Fibroblast of lung (primary cell): Measurements from ENCODE around the gene CGB2. TPM values are rescaled to one million over a fixed set of nuclear protein-coding genes. Genes with fewer than 3 reads are reported as not detected.

Experiments used
- DNase-seq, 2 donors: peaks; one replicate each; pipeline versions ENCODE4 v3.0.0 to v3.0.0-alpha.2; 2010; ENCODE audit warnings: low read depth in 2 of 2
- H2AFZ ChIP-seq: 2 replicates; pipeline ENCODE4 v1.5.1; 2012; ENCODE audit warnings: low read length, control low read depth, inconsistent platforms
- H3K27ac ChIP-seq: 2 replicates; pipeline ENCODE4 v1.5.1; 2011; ENCODE audit warnings: low read length, control low read depth; ENCODE audit not compliant: insufficient read depth
- H3K27me3 ChIP-seq: 2 replicates; pipeline ENCODE4 v1.5.1; 2011; ENCODE audit warnings: mild to moderate bottlenecking, low read length; ENCODE audit not compliant: control insufficient read depth, insufficient read depth
- H3K36me3 ChIP-seq: 2 replicates; pipeline ENCODE4 v1.5.1; 2011; ENCODE audit warnings: low read length; ENCODE audit not compliant: control insufficient read depth, insufficient read depth
- H3K4me1 ChIP-seq: 2 replicates; pipeline ENCODE4 v1.5.1; 2011; ENCODE audit warnings: low read length; ENCODE audit not compliant: control insufficient read depth, insufficient read depth; ENCODE audit errors: extremely low read depth
- H3K4me2 ChIP-seq: 2 replicates; pipeline ENCODE4 v1.5.1; 2011; ENCODE audit warnings: low read length, control low read depth; ENCODE audit not compliant: insufficient read depth; ENCODE audit errors: extremely low read depth
- H3K4me3 ChIP-seq, 4 experiments: fragments of 200-600 bp in 1 of 4; sonication (generic) in 1 of 4; replicated peaks in 1 of 4; 2 replicates each; pipeline ENCODE4 v1.5.1; 2011 to 2016; ENCODE audit warnings: low read length in 4 of 4, low read depth in 3 of 4, mild to moderate bottlenecking in 3 of 4, control low read depth in 2 of 4, inconsistent platforms in 1 of 4, mixed read lengths in 1 of 4; ENCODE audit not compliant: insufficient read depth in 1 of 4; ENCODE audit errors: control extremely low read depth in 1 of 4
- H3K79me2 ChIP-seq: 2 replicates; pipeline ENCODE4 v1.5.1; 2012; ENCODE audit warnings: mild to moderate bottlenecking, low read length, inconsistent platforms; ENCODE audit not compliant: control insufficient read depth, insufficient read depth
- H3K9ac ChIP-seq: 2 replicates; pipeline ENCODE4 v1.5.1; 2011; ENCODE audit warnings: mild to moderate bottlenecking, low read length, control low read depth; ENCODE audit not compliant: insufficient read depth
- H3K9me3 ChIP-seq: 2 replicates; pipeline ENCODE4 v1.5.1; 2012; ENCODE audit warnings: low read depth, low read length; ENCODE audit not compliant: control insufficient read depth, insufficient read depth
- H4K20me1 ChIP-seq: 2 replicates; pipeline ENCODE4 v1.5.1; 2011; ENCODE audit warnings: low read length; ENCODE audit not compliant: control insufficient read depth, insufficient read depth; ENCODE audit errors: extremely low read depth
- EZH2 ChIP-seq: IDR thresholded peaks from 2 replicates; pipeline ENCODE4 v1.5.1; 2012; ENCODE audit warnings: low read length, control low read depth, mild to moderate bottlenecking; ENCODE audit errors: missing control alignments
- polyA plus RNA-seq, 2 donors: library from polyadenylated mRNA; depleted of rRNA in 1 of 2; stranded (reverse) in 1 of 2; unstranded in 1 of 2; fragments of >200 nt; gene quantifications; 2 replicates each; pipeline ENCODE4 v1.2.1, GENCODE V29; 2011 to 2012; ENCODE audit warnings: missing spikeins in 1 of 2
- total RNA-seq: library from RNA; depleted of rRNA; stranded (reverse); fragments of >200 nt; gene quantifications from 2 replicates; pipeline ENCODE4 v1.2.1, GENCODE V29; 2014
- TF ChIP-seq, protein P1 (sequence below), 2 donors: IDR thresholded peaks in 1 of 2; conservative IDR thresholded peaks in 1 of 2; 1 replicate in 1 of 2; 2 replicates in 1 of 2; pipeline ENCODE4 v1.5.1; 2011 to 2012; ENCODE audit warnings: low read length in 2 of 2, control low read depth in 1 of 2, inconsistent platforms in 1 of 2, low read depth in 1 of 2, mild to moderate bottlenecking in 1 of 2

The CGB2 gene
- total and polyA plus RNA-seq, 2 donors (not counting 1 experiment from before 2014, with no cell fraction given): not detected

GRCh38 chr19:49069026-49069425, 37.3 kb downstream of the CGB2 start:
- Histone ChIP-seq H3K4me3 (no peak overlapping the region), H3K4me1 (no peaks in the 10 kb centered on the region), H3K9me3 (no peaks in the 10 kb centered on the region), H3K27me3 (peaks cover 51% of the 10 kb centered on the region), H3K9ac (no peak overlapping the region), H3K4me2 (no peak overlapping the region), H3K36me3 (no peaks in the 10 kb centered on the region), H2AFZ (no peak overlapping the region), H3K27ac (no peak overlapping the region), H4K20me1 (no peaks in the 10 kb centered on the region), H3K79me2 (no peaks in the 10 kb centered on the region)
- no peak for DNase-seq
- TF ChIP-seq, protein P1, sequence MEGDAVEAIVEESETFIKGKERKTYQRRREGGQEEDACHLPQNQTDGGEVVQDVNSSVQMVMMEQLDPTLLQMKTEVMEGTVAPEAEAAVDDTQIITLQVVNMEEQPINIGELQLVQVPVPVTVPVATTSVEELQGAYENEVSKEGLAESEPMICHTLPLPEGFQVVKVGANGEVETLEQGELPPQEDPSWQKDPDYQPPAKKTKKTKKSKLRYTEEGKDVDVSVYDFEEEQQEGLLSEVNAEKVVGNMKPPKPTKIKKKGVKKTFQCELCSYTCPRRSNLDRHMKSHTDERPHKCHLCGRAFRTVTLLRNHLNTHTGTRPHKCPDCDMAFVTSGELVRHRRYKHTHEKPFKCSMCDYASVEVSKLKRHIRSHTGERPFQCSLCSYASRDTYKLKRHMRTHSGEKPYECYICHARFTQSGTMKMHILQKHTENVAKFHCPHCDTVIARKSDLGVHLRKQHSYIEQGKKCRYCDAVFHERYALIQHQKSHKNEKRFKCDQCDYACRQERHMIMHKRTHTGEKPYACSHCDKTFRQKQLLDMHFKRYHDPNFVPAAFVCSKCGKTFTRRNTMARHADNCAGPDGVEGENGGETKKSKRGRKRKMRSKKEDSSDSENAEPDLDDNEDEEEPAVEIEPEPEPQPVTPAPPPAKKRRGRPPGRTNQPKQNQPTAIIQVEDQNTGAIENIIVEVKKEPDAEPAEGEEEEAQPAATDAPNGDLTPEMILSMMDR (conservative IDR thresholded peaks at IDR 0.05 in 1 of 2, IDR thresholded peaks at IDR 0.05 in 1 of 2; ENCODE audit: low read depth in 1 of 2, low read length in 2 of 2): no peak
- TF ChIP-seq EZH2: no peak

GRCh38 chr19:49070416-49070815, 38.7 kb downstream of the CGB2 start:
- no peak overlapping the region for H3K4me2 ChIP-seq
- no peaks in the 10 kb centered on the region for H3K9me3 ChIP-seq
- TF ChIP-seq EZH2: no peak
- TF ChIP-seq, protein P1 (conservative IDR thresholded peaks at IDR 0.05 in 1 of 2, IDR thresholded peaks at IDR 0.05 in 1 of 2; ENCODE audit: low read depth in 1 of 2, low read length in 2 of 2): no peak
- no peak overlapping the region for H3K27ac ChIP-seq
- H3K36me3 ChIP-seq: no peaks in the 10 kb centered on the region
- H2AFZ ChIP-seq: no peak overlapping the region
- H3K4me1 ChIP-seq: no peaks in the 10 kb centered on the region
- no peak overlapping the region for H3K4me3 ChIP-seq
- peaks cover 42% of the 10 kb centered on the region for H3K27me3 ChIP-seq
- H3K79me2 ChIP-seq: no peaks in the 10 kb centered on the region
- H4K20me1 ChIP-seq: no peaks in the 10 kb centered on the region
- no peak overlapping the region for H3K9ac ChIP-seq
- DNase-seq: no peak

GRCh38 chr19:49071860-49072547, 40.3 kb downstream of the CGB2 start:
- H4K20me1 ChIP-seq: no peaks in the 10 kb centered on the region
- no peak overlapping the region for H3K4me3 ChIP-seq
- H3K9me3 ChIP-seq: no peaks in the 10 kb centered on the region
- TF ChIP-seq, protein P1 (conservative IDR thresholded peaks at IDR 0.05 in 1 of 2, IDR thresholded peaks at IDR 0.05 in 1 of 2; ENCODE audit: low read depth in 1 of 2, low read length in 2 of 2): no peak
- peak; percentile 95 for TF ChIP-seq EZH2
- no peak overlapping the region for H3K4me2 ChIP-seq
- H3K9ac ChIP-seq: no peak overlapping the region
- peaks cover 34% of the 10 kb centered on the region for H3K27me3 ChIP-seq
- H3K36me3 ChIP-seq: no peaks in the 10 kb centered on the region
- no peak for DNase-seq
- no peak overlapping the region for H3K27ac ChIP-seq
- no peaks in the 10 kb centered on the region for H3K79me2 ChIP-seq
- H2AFZ ChIP-seq: no peak overlapping the region
- H3K4me1 ChIP-seq: no peaks in the 10 kb centered on the region
